ENCODE data around the gene PPP2R3A. TPM values are rescaled to one million over a fixed set of nuclear protein-coding genes. Genes with fewer than 3 reads are reported as not detected.
A peak's percentile ranks its signal among the peaks of the same experiment; 100 is the strongest.
"Not testable (repeated sequence)": the region's sequence is repeated elsewhere in the genome, so short reads cannot be mapped to it uniquely, and the experiment has no call there.

PPP2R3A gene
- total and polyA plus RNA-seq, 2 experiments from 2014 or later: 14.2 to 21.0 TPM

GRCh38 chr3:136162322-136162721 lies 196.8 kb downstream of the PPP2R3A start:
- peaks cover 100% of the 10 kb centered on the region for H3K79me2 ChIP-seq (ENCODE audit: insufficient read depth)
- H2AFZ ChIP-seq: no peak overlapping the region
- H3K27ac ChIP-seq: no peak overlapping the region
- H4K20me1 ChIP-seq (ENCODE audit: insufficient read depth): peaks cover 40% of the 10 kb centered on the region
- no peaks in the 10 kb centered on the region for H3F3A ChIP-seq (ENCODE audit: insufficient read depth)
- H3K9ac ChIP-seq: no peak overlapping the region
- no peaks in the 10 kb centered on the region for H3K27me3 ChIP-seq (replicated peaks; ENCODE audit: insufficient read depth)
- 92 to 93% methylated on average over 7 of the region's 7 CpGs for WGBS, 2 experiments (ENCODE audit: low coverage in 1 of 2, low lambda C conversion rate in 2 of 2, missing lambda C conversion rate in 2 of 2)
- no peaks in the 10 kb centered on the region for H3K9me3 ChIP-seq (ENCODE audit: low read depth)
- TF ChIP-seq EZH2 (IDR thresholded peaks at IDR 0.05; ENCODE audit: insufficient read depth, poor library complexity, severe bottlenecking) (no peak), EZH2phosphoT487 (IDR thresholded peaks at IDR 0.05; ENCODE audit: insufficient read depth, low read depth) (no peak)
- H3K4me2 ChIP-seq (ENCODE audit: unreplicated experiment): no peak overlapping the region
- in situ Hi-C loops (cut with MboI): no loop called here
- H3K36me3 ChIP-seq (ENCODE audit: low read depth): no peaks in the 10 kb centered on the region
- peaks cover 14% of the 10 kb centered on the region; the same call in 1 of the 2 replicates for H3K4me1 ChIP-seq (ENCODE audit: insufficient read depth)
- H3K4me3 ChIP-seq: no peak overlapping the region
- DNase-seq: no peak
- H3K9me2 ChIP-seq (ENCODE audit: insufficient read depth): no peaks in the 10 kb centered on the region

- not testable (repeated sequence) for H3K27ac ChIP-seq
These were observed 198.1 kb downstream of the PPP2R3A start for GRCh38 chr3:136163607-136164006.

GRCh38 chr3:136166507-136166906 lies 201.0 kb downstream of the PPP2R3A start:
- Histone ChIP-seq H3K4me1 (ENCODE audit: insufficient read depth) (peaks cover 28% of the 10 kb centered on the region), H3K27me3 (replicated peaks; ENCODE audit: insufficient read depth) (no peaks in the 10 kb centered on the region), H3K4me3 (no peak overlapping the region), H3K9me3 (ENCODE audit: low read depth) (no peaks in the 10 kb centered on the region), H3K27ac (no peak overlapping the region), H3K36me3 (ENCODE audit: low read depth) (no peaks in the 10 kb centered on the region), H3F3A (ENCODE audit: insufficient read depth) (peaks cover 24% of the 10 kb centered on the region), H3K9ac (no peak overlapping the region), H4K20me1 (ENCODE audit: insufficient read depth) (peaks cover 44% of the 10 kb centered on the region), H2AFZ (no peak overlapping the region), H3K4me2 (ENCODE audit: unreplicated experiment) (no peak overlapping the region), H3K9me2 (ENCODE audit: insufficient read depth) (no peaks in the 10 kb centered on the region), H3K79me2 (ENCODE audit: insufficient read depth) (peaks cover 100% of the 10 kb centered on the region)
- TF ChIP-seq EZH2 (IDR thresholded peaks at IDR 0.05; ENCODE audit: insufficient read depth, poor library complexity, severe bottlenecking) (no peak), EZH2phosphoT487 (IDR thresholded peaks at IDR 0.05; ENCODE audit: insufficient read depth, low read depth) (no peak)
- in situ Hi-C loops (cut with MboI): no loop called here
- 98 to 100% methylated on average over 3 of the region's 3 CpGs for WGBS, 2 experiments (ENCODE audit: low coverage in 1 of 2, low lambda C conversion rate in 2 of 2, missing lambda C conversion rate in 2 of 2)
- no peak for DNase-seq

More at GRCh38 chr3:136163607-136164006, 198.1 kb downstream of the PPP2R3A start:
- Histone ChIP-seq H3K4me2 (ENCODE audit: unreplicated experiment) (peak overlapping the region; percentile 11), H3F3A (ENCODE audit: insufficient read depth) (peaks cover 10% of the 10 kb centered on the region), H4K20me1 (ENCODE audit: insufficient read depth) (peaks cover 41% of the 10 kb centered on the region), H3K79me2 (ENCODE audit: insufficient read depth) (peaks cover 100% of the 10 kb centered on the region), H3K4me1 (ENCODE audit: insufficient read depth) (peaks cover 14% of the 10 kb centered on the region; the same call in 1 of the 2 replicates)
- H3K9me2 ChIP-seq (ENCODE audit: insufficient read depth); in situ Hi-C loops (cut with MboI); H3K36me3 ChIP-seq (ENCODE audit: low read depth); H3K9ac ChIP-seq; H3K27me3 ChIP-seq (replicated peaks; ENCODE audit: insufficient read depth); H3K4me3 ChIP-seq; DNase-seq; H3K9me3 ChIP-seq (ENCODE audit: low read depth); H2AFZ ChIP-seq: not testable (repeated sequence)

GRCh38 chr3:136168236-136168635 lies 202.7 kb downstream of the PPP2R3A start:
- H3K9me3 ChIP-seq (ENCODE audit: low read depth); H3K36me3 ChIP-seq (ENCODE audit: low read depth); in situ Hi-C loops (cut with MboI); H3K27me3 ChIP-seq (replicated peaks; ENCODE audit: insufficient read depth); H3K9me2 ChIP-seq (ENCODE audit: insufficient read depth); H3K4me3 ChIP-seq; H3K4me2 ChIP-seq (ENCODE audit: unreplicated experiment); H3K27ac ChIP-seq; DNase-seq; H2AFZ ChIP-seq; H3K9ac ChIP-seq: not testable (repeated sequence)
- Histone ChIP-seq H3F3A (ENCODE audit: insufficient read depth) (peaks cover 26% of the 10 kb centered on the region), H4K20me1 (ENCODE audit: insufficient read depth) (peaks cover 45% of the 10 kb centered on the region), H3K79me2 (ENCODE audit: insufficient read depth) (peaks cover 100% of the 10 kb centered on the region), H3K4me1 (ENCODE audit: insufficient read depth) (peaks cover 26% of the 10 kb centered on the region)
- WGBS, 2 experiments (ENCODE audit: low coverage in 1 of 2, low lambda C conversion rate in 2 of 2, missing lambda C conversion rate in 2 of 2): 91 to 96% methylated on average over 4 of the region's 4 CpGs

- TF ChIP-seq EZH2 (IDR thresholded peaks at IDR 0.05; ENCODE audit: insufficient read depth, poor library complexity, severe bottlenecking) (no peak), EZH2phosphoT487 (IDR thresholded peaks at IDR 0.05; ENCODE audit: insufficient read depth, low read depth) (no peak)
- Histone ChIP-seq H2AFZ (no peak overlapping the region), H3K9me2 (ENCODE audit: insufficient read depth) (no peaks in the 10 kb centered on the region), H3F3A (ENCODE audit: insufficient read depth) (peaks cover 26% of the 10 kb centered on the region), H3K27ac (peak overlapping the region; percentile 71), H3K4me1 (ENCODE audit: insufficient read depth) (peaks cover 32% of the 10 kb centered on the region), H3K4me2 (ENCODE audit: unreplicated experiment) (no peak overlapping the region), H3K9me3 (ENCODE audit: low read depth) (no peaks in the 10 kb centered on the region), H3K4me3 (no peak overlapping the region), H3K36me3 (ENCODE audit: low read depth) (no peaks in the 10 kb centered on the region), H3K9ac (no peak overlapping the region; the same call in 1 of the 2 replicates), H4K20me1 (ENCODE audit: insufficient read depth) (peaks cover 55% of the 10 kb centered on the region), H3K79me2 (ENCODE audit: insufficient read depth) (peaks cover 100% of the 10 kb centered on the region), H3K27me3 (replicated peaks; ENCODE audit: insufficient read depth) (no peaks in the 10 kb centered on the region)
- WGBS, 2 experiments (ENCODE audit: low coverage in 1 of 2, low lambda C conversion rate in 2 of 2, missing lambda C conversion rate in 2 of 2): 71 to 89% methylated on average over 1 of the region's 1 CpG
- in situ Hi-C loops (cut with MboI): no loop called here
- peak; percentile 59 for DNase-seq
These were observed 205.6 kb downstream of the PPP2R3A start for GRCh38 chr3:136171097-136171542.

All from GM23248 (cell line).